ENCODE data around the gene ZNF408.
"Not testable (repeated sequence)": the region's sequence is repeated elsewhere in the genome, so short reads cannot be mapped to it uniquely, and the experiment has no call there.

ZNF408 gene

GRCh38 chr11:46710821-46711269 lies 10.0 kb downstream of the ZNF408 start:
- no peak for TF ChIP-seq CTCF (IDR thresholded peaks at IDR 0.05; ENCODE audit: low read depth, low read length, missing control alignments)
- H3K4me3 ChIP-seq (ENCODE audit: low read depth, low read length), result no peak overlapping the region
- no peak for DNase-seq (ENCODE audit: low read depth)

GRCh38 chr11:46711303-46711702 lies 10.5 kb downstream of the ZNF408 start:
- DNase-seq (ENCODE audit: low read depth), result no peak
- TF ChIP-seq CTCF (IDR thresholded peaks at IDR 0.05; ENCODE audit: low read depth, low read length, missing control alignments), result no peak
- H3K4me3 ChIP-seq (ENCODE audit: low read depth, low read length), result no peak overlapping the region

GRCh38 chr11:46712874-46713576 lies 12.2 kb downstream of the ZNF408 start:
- no peak for DNase-seq (ENCODE audit: low read depth)
- TF ChIP-seq CTCF (IDR thresholded peaks at IDR 0.05; ENCODE audit: low read depth, low read length, missing control alignments), result no peak
- H3K4me3 ChIP-seq (ENCODE audit: low read depth, low read length), result no peak overlapping the region

GRCh38 chr11:46717825-46718154 lies 17.0 kb downstream of the ZNF408 start:
- H3K4me3 ChIP-seq (ENCODE audit: low read depth, low read length); DNase-seq (ENCODE audit: low read depth): not testable (repeated sequence)

GRCh38 chr11:46718155-46719019 lies 17.6 kb downstream of the ZNF408 start:
- DNase-seq (ENCODE audit: low read depth), result no peak
- no peak for TF ChIP-seq CTCF (IDR thresholded peaks at IDR 0.05; ENCODE audit: low read depth, low read length, missing control alignments)

GRCh38 chr11:46719048-46719542 lies 18.3 kb downstream of the ZNF408 start, which contains the start of gene F2:
F2 (plus strand) TSS chr11:46719213; CDS start chr11:46719236, 23 bp downstream.
- TF ChIP-seq CTCF (IDR thresholded peaks at IDR 0.05; ENCODE audit: low read depth, low read length, missing control alignments), result no peak
- no peak for DNase-seq (ENCODE audit: low read depth)
- no peak within 1 kb of the TSS for H3K4me3 ChIP-seq (ENCODE audit: low read depth, low read length)

More at GRCh38 chr11:46718155-46719019, 17.6 kb downstream of the ZNF408 start:
- no peak overlapping the region for H3K4me3 ChIP-seq (ENCODE audit: low read depth, low read length)

- TF ChIP-seq CTCF (IDR thresholded peaks at IDR 0.05; ENCODE audit: low read depth, low read length, missing control alignments), result no peak
- no peak overlapping the region for H3K4me3 ChIP-seq (ENCODE audit: low read depth, low read length)
- no peak for DNase-seq (ENCODE audit: low read depth)
Observed at GRCh38 chr11:46719543-46720218, 18.9 kb downstream of the ZNF408 start.

Data from GM12864 (cell line).